ENCODE measurements around the gene KRT81. TPM values are rescaled to one million over a fixed set of nuclear protein-coding genes. Genes with fewer than 3 reads are reported as not detected.
A peak's percentile ranks its signal among the peaks of the same experiment; 100 is the strongest.

KRT81 gene
- total and polyA plus RNA-seq, 2 donors from 2014 or later, result not detected

DNA sequence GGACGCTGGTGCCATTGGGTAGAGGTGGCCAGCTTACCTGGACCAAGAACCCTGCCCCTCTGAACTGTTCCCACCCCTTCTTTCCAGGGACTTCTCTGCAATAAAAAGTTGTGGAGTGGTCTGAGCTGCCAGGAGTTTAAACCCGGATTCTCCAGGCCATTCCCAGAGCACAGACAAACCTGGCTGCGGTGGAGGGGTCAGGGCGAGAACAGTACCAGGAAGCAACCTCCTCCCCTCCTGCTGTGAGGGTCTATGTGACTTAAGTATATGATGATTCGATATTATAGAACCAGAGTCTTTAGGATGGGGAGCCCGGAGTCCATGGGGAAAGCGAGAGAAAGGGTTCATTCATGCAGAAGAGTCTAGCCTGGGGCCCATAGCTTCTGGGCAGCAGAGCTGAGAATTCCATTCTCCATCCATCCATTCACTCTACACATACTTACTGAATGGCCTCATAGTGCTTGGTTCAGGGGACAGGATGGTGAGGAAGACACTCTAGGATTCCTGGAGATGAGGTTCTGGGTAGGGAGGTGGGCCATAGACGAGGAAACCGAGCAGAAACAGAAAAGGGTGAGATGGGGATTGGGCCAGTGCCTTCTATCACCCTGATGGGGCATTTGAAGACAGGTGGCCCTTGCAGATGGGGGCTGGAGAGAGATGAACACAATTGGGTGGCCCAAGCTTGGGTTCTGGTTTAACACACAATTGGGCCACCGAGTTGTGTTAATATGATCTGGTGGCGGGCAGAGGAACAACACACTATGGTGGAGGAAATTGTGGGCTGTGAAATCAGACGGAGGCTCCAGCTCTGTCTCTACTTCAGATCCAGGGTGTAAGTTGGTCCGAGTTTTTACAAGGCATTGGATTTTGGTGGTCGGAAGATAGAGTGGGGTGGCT, 11.7 kb downstream of the KRT81 start:
- intact Hi-C loops (cut with DNase I), result no loop called here
- peaks cover 2 to 10% (median 6%) of the 10 kb centered on the region in 3 donors for H3K4me1 ChIP-seq (ENCODE audit: control insufficient read depth in 2 of 3, insufficient read depth in 2 of 3, low read depth in 1 of 3, low read length in 3 of 3)
- H3K4me3 ChIP-seq (ENCODE audit: low read length in 3 of 3), result no peak overlapping the region
- FAIRE-seq (no peak), DNase-seq (peak in 3 of 5 donors; percentile 53 to 56 (median 55))
- TF ChIP-seq, protein P1, sequence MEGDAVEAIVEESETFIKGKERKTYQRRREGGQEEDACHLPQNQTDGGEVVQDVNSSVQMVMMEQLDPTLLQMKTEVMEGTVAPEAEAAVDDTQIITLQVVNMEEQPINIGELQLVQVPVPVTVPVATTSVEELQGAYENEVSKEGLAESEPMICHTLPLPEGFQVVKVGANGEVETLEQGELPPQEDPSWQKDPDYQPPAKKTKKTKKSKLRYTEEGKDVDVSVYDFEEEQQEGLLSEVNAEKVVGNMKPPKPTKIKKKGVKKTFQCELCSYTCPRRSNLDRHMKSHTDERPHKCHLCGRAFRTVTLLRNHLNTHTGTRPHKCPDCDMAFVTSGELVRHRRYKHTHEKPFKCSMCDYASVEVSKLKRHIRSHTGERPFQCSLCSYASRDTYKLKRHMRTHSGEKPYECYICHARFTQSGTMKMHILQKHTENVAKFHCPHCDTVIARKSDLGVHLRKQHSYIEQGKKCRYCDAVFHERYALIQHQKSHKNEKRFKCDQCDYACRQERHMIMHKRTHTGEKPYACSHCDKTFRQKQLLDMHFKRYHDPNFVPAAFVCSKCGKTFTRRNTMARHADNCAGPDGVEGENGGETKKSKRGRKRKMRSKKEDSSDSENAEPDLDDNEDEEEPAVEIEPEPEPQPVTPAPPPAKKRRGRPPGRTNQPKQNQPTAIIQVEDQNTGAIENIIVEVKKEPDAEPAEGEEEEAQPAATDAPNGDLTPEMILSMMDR (IDR thresholded peaks at IDR 0.05; ENCODE audit: borderline replicate concordance, extremely low read depth, insufficient read depth), result no peak
- no peaks in the 10 kb centered on the region for H3K36me3 ChIP-seq (ENCODE audit: control insufficient read depth in 2 of 3, insufficient read depth in 3 of 3, low read length in 3 of 3)
- H3K27me3 ChIP-seq (ENCODE audit: control insufficient read depth, insufficient read depth, low read length), result peaks cover 2% of the 10 kb centered on the region
- no peaks in the 10 kb centered on the region for H3K9me3 ChIP-seq (ENCODE audit: control insufficient read depth in 2 of 3, insufficient read depth in 1 of 3, low read length in 3 of 3)
- H3K9ac ChIP-seq (ENCODE audit: low read length in 3 of 3), result no peak overlapping the region
- H3K27ac ChIP-seq (ENCODE audit: low read depth in 2 of 2, low read length in 2 of 2), result no peak overlapping the region

DNA sequence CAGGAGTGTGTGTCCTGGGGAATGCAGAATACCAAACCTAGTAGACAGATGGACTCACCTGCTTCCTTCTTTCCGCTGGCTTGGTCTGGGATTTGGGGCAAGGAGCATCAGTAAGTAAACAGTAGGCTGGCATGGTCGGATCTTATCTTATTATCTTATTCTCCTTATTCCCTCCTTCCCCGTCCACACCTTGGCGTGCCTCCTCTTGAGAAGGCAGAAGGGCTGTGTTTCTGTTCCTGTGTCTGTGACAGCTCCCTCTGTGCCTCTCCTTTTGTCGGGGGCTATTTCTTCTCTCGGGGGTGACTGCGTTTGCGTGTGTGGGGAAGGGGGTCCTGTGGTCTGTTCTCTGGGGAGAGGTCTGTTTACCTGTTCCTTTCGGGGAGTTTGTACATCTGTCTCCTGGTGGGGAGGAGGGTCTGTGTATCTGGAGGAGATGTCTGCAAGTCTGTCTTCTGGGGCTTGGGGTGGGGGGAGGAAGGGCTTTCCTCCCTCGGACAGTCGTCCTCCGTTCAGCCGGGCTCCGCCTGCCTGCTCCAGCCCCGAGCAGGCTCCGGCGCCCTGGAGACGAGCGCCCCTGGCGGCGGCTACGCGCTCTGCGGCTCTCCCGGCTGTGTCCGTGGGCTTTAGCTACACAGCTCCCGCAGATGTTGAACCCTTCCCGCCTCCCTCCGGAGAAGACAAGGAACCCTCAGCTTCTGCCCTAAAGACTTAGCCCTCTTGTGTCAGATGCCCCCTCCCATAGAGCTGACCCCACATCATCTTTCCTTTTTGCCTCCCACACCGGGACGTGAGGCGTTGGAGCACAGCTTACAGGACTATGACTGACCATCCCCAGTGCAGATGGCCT, 12.5 kb downstream of the KRT81 start:
- peaks cover 2% of the 10 kb centered on the region for H3K27me3 ChIP-seq (ENCODE audit: control insufficient read depth, insufficient read depth, low read length)
- no peak for FAIRE-seq
- TF ChIP-seq, protein P1 (IDR thresholded peaks at IDR 0.05; ENCODE audit: borderline replicate concordance, extremely low read depth, insufficient read depth), result peak; percentile 88
- peaks cover 2 to 10% (median 6%) of the 10 kb centered on the region in 3 donors for H3K4me1 ChIP-seq (ENCODE audit: control insufficient read depth in 2 of 3, insufficient read depth in 2 of 3, low read depth in 1 of 3, low read length in 3 of 3)
- H3K4me3 ChIP-seq (ENCODE audit: low read length in 3 of 3), result peak overlapping the region in 2 of 3 donors; percentile 19 to 20
- intact Hi-C loops (cut with DNase I), result no loop called here
- H3K36me3 ChIP-seq (ENCODE audit: control insufficient read depth in 2 of 3, insufficient read depth in 3 of 3, low read length in 3 of 3), result no peaks in the 10 kb centered on the region
- peak; percentile 83 to 90 (median 87) for DNase-seq
- H3K27ac ChIP-seq (ENCODE audit: low read depth in 2 of 2, low read length in 2 of 2), result no peak overlapping the region
- H3K9me3 ChIP-seq (ENCODE audit: control insufficient read depth in 2 of 3, insufficient read depth in 1 of 3, low read length in 3 of 3), result no peaks in the 10 kb centered on the region
- H3K9ac ChIP-seq (ENCODE audit: low read length in 3 of 3), result no peak overlapping the region

DNA sequence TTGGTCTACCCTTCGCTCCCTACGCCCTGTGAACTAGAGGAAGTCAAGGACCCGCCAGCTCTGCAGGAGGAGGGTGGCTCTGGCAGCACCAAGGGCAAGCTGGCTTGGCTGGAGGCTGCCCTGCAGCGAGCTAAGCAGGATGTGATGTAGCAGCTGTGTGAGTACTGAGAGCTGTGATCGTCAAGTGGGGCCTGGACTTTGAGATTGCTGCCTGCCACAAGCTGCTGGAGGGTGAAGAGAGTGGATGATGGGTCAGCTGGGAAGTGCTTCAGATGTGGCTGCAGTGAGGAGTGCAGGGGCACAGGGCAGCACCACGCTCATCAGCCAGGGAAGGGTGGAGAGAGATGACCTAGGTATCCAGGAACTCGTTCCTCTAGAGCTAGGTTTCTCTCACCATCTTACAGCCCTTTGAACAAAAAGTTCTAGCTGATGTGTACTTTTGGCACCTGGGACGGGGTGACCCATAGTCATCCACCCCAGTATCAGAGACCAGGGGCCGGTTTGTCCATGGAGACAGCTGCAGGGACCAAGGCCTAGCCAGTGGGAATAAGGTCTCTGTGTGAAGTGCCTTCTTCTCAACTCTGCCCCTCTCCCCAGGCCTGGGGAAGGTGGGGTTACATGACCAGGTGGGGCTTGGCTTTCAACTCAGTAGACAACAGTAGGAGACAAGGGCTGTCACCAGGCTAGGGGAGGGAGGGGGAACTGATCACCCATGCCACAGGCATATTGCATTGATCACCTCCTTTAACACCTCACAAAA, 13.7 kb downstream of the KRT81 start:
- intact Hi-C loops (cut with DNase I), result no loop called here
- H3K4me3 ChIP-seq (ENCODE audit: low read length in 3 of 3), result no peak overlapping the region
- H3K27me3 ChIP-seq (ENCODE audit: control insufficient read depth, insufficient read depth, low read length), result peaks cover 2% of the 10 kb centered on the region
- FAIRE-seq (no peak), DNase-seq (peak in 2 of 5 donors; percentile 33 to 48)
- peaks cover 2 to 10% (median 6%) of the 10 kb centered on the region in 3 donors for H3K4me1 ChIP-seq (ENCODE audit: control insufficient read depth in 2 of 3, insufficient read depth in 2 of 3, low read depth in 1 of 3, low read length in 3 of 3)
- H3K27ac ChIP-seq (ENCODE audit: low read depth in 2 of 2, low read length in 2 of 2), result no peak overlapping the region
- H3K9ac ChIP-seq (ENCODE audit: low read length in 3 of 3), result no peak overlapping the region
- H3K36me3 ChIP-seq (ENCODE audit: control insufficient read depth in 2 of 3, insufficient read depth in 3 of 3, low read length in 3 of 3), result no peaks in the 10 kb centered on the region
- TF ChIP-seq, protein P1 (IDR thresholded peaks at IDR 0.05; ENCODE audit: borderline replicate concordance, extremely low read depth, insufficient read depth), result no peak
- H3K9me3 ChIP-seq (ENCODE audit: control insufficient read depth in 2 of 3, insufficient read depth in 1 of 3, low read length in 3 of 3), result no peaks in the 10 kb centered on the region
